K562 (cell line): ENCODE data around the gene ATG4D. TPM values are rescaled to one million over a fixed set of nuclear protein-coding genes. Genes with fewer than 3 reads are reported as not detected.

Source experiments
- ATAC-seq: fragments of 200-7000 bp; cut with Tn5 transposase; 3 replicates; pipeline ENCODE4 v1.9.1; 2020; ENCODE audit warnings: moderate library complexity
- BruUV-seq: library from RNA; stranded (reverse); fragments of 400-500 nt; replicated peaks from 2 replicates; lab custom pipeline; 2021; lab: Mats Ljungman, UMichigan
- CTCF ChIA-PET: fragments of 300-600 bp; formaldehyde crosslinking; extraction: SDS; loops from one replicate; lab custom pipeline; 2021; ENCODE audit warnings: low intra/inter-chr PET ratio; lab: Yijun Ruan, JAX
- POLR2A ChIA-PET: fragments of 300-600, 350-650 bp; sonication (Branson Sonifier 250); formaldehyde crosslinking; extraction: SDS; loops from one replicate; lab custom pipeline; 2021; ENCODE audit warnings: antibody characterized with exemption, inconsistent platforms; lab: Yijun Ruan, JAX
- DNase-seq, 4 experiments: peaks; one replicate each; pipeline versions ENCODE4 v3.0.0 to v3.0.0-alpha.2; 2011 to 2018; ENCODE audit warnings: low spot score in 3 of 4, mixed read lengths in 3 of 4; ENCODE audit errors: extremely low read depth in 1 of 4
- FAIRE-seq: peaks from 2 replicates; lab custom pipeline; 2011; peaks lifted over from hg19 to GRCh38; lab: Jason Lieb, UNC
- H2AFZ ChIP-seq: 2 replicates; pipeline ENCODE4 v1.6.0; 2011; ENCODE audit warnings: low read depth, low read length, control low read depth, inconsistent platforms
- H3K27ac ChIP-seq: fragments of 200-600 bp; 3 replicates; pipeline ENCODE4 v1.8.0; 2011; ENCODE audit warnings: low read depth, mild to moderate bottlenecking, control low read depth, inconsistent platforms, low read length, moderate library complexity, mixed read lengths; ENCODE audit errors: extremely low read depth
- H3K27me3 ChIP-seq, 2 experiments: fragments of 300-600 bp in 1 of 2; 2 replicates in 1 of 2; 3 replicates in 1 of 2; pipeline versions ENCODE4 v1.6.0 to v1.8.0; 2011; ENCODE audit warnings: inconsistent platforms in 2 of 2, low read length in 2 of 2, mild to moderate bottlenecking in 1 of 2, mixed read lengths in 1 of 2, moderate library complexity in 1 of 2; ENCODE audit not compliant: control insufficient read depth in 2 of 2, insufficient read depth in 2 of 2
- H3K36me3 ChIP-seq: fragments of 300-600 bp; 3 replicates; pipeline ENCODE4 v1.8.0; 2011; ENCODE audit warnings: mild to moderate bottlenecking, low read length, inconsistent platforms; ENCODE audit not compliant: control insufficient read depth, insufficient read depth
- H3K4me1 ChIP-seq, 2 experiments: fragments of 200-600 bp in 1 of 2; replicated peaks in 1 of 2; 2 replicates in 1 of 2; 3 replicates in 1 of 2; pipeline versions ENCODE4 v1.5.1 to v1.8.0; 2011; ENCODE audit warnings: inconsistent platforms in 2 of 2, low read length in 2 of 2, mild to moderate bottlenecking in 1 of 2, mixed read lengths in 1 of 2, moderate library complexity in 1 of 2; ENCODE audit not compliant: control insufficient read depth in 2 of 2, insufficient read depth in 2 of 2
- H3K4me2 ChIP-seq: 2 replicates; pipeline ENCODE4 v1.6.1; 2011; ENCODE audit warnings: low read length, control low read depth, inconsistent platforms, mixed read lengths; ENCODE audit not compliant: insufficient read depth
- H3K4me3 ChIP-seq: fragments of 200-600 bp; sonication (generic), shearing (Covaris generic); 2 replicates; pipeline ENCODE4 v1.5.1; 2016; ENCODE audit warnings: control low read depth, inconsistent platforms
- H3K79me2 ChIP-seq: fragments of 200-600 bp; 3 replicates; pipeline ENCODE4 v1.8.0; 2011; ENCODE audit warnings: low read length, inconsistent platforms; ENCODE audit not compliant: control insufficient read depth, insufficient read depth
- H3K9ac ChIP-seq, 2 experiments: 2 replicates each; pipeline versions ENCODE4 v1.6.0 to v1.6.1; 2011; ENCODE audit warnings: low read depth in 2 of 2, low read length in 2 of 2, control low read depth in 1 of 2, inconsistent platforms in 1 of 2, mild to moderate bottlenecking in 1 of 2, mixed read lengths in 1 of 2; ENCODE audit not compliant: insufficient read depth in 1 of 2
- H3K9me1 ChIP-seq: one replicate; pipeline ENCODE4 v1.6.0; 2011; ENCODE audit warnings: inconsistent platforms, mild to moderate bottlenecking, low read length, moderate library complexity; ENCODE audit not compliant: control insufficient read depth, insufficient read depth
- H3K9me3 ChIP-seq: replicated peaks from 2 replicates; pipeline ENCODE4 v1.5.1; 2011; ENCODE audit warnings: low read depth, low read length, inconsistent platforms; ENCODE audit not compliant: control insufficient read depth, insufficient read depth
- H4K20me1 ChIP-seq: replicated peaks from 2 replicates; pipeline ENCODE4 v1.6.1; 2011; ENCODE audit warnings: low read length, inconsistent platforms, mixed read lengths; ENCODE audit not compliant: control insufficient read depth, insufficient read depth
- KLF6 ChIP-seq: fragments of 250-450 bp; sonication (Bioruptor Pico); IDR thresholded peaks from 2 replicates; pipeline ENCODE4 v1.4.0; 2020; ENCODE audit warnings: mild to moderate bottlenecking, moderate library complexity, borderline replicate concordance
- SNIP1 ChIP-seq: fragments of 450-650 bp; IDR thresholded peaks from 2 replicates; pipeline ENCODE4 v1.7.1; 2017; ENCODE audit warnings: low read depth, mild to moderate bottlenecking
- SRSF7 ChIP-seq: fragments of 200-400 bp; formaldehyde crosslinking; optimal IDR thresholded peaks from 2 replicates; pipeline ENCODE3; 2017; ENCODE audit warnings: mild to moderate bottlenecking, low read depth, low read length
- ZFP36 ChIP-seq: fragments of 150-350 bp; IDR thresholded peaks from 2 replicates; pipeline ENCODE4 v1.6.1; 2018; ENCODE audit warnings: low read length, low read depth; ENCODE audit not compliant: partially characterized antibody
- ZKSCAN3 ChIP-seq: fragments of 250-450 bp; sonication (Bioruptor Pico); IDR thresholded peaks from 2 replicates; pipeline ENCODE4 v1.4.0; 2020
- WGBS: fragments of 100-300 bp; shearing (Covaris generic); methylation state at CpG from one replicate; pipeline ENCODE4 v1.1.6; 2016; ENCODE audit warnings: low coverage, mixed read lengths; ENCODE audit not compliant: insufficient coverage; ENCODE audit errors: missing lambda C conversion rate; 5-methylcytosine and 5-hydroxymethylcytosine counted together
- in situ Hi-C: fragments of 300-500 bp; cut with MboI; formaldehyde crosslinking; loops from 4 replicates; pipeline ENCODE4 v1.15.0; 2018; ENCODE audit warnings: inconsistent platforms, mixed read lengths
- intact Hi-C: fragments of 100-400 bp; cut with micrococcal nuclease; formaldehyde crosslinking; loops from 2 replicates; pipeline ENCODE4 v1.14.2; 2022
- polyA plus RNA-seq, 8 experiments: library from polyadenylated mRNA; depleted of rRNA in 4 of 8; stranded (reverse) in 5 of 8; unstranded in 3 of 8; fragments of >200 nt; fragmentation: Nextera tagmentation in 2 of 8; fragmentation: Illumina TruSeq in 1 of 8; extraction: Ambion mirVana in 2 of 8; extraction: Trizol in 1 of 8; gene quantifications; 2 replicates each; pipeline versions ENCODE4 v1.2.1 to v1.2.3, GENCODE V29; 2011 to 2014; ENCODE audit warnings: inconsistent platforms in 1 of 8, missing spikeins in 1 of 8
- total RNA-seq, 7 experiments: library from RNA; depleted of rRNA in 6 of 7; stranded (reverse); fragments of >200 nt in 6 of 7; fragmentation: Illumina TruSeq in 2 of 7; extraction: Trizol in 2 of 7; gene quantifications; 2 replicates each; pipeline versions ENCODE4 v1.2.1 to v1.2.3, GENCODE V29; 2011 to 2021; ENCODE audit warnings: low replicate concordance in 1 of 7
- TF ChIP-seq, protein P1 (sequence below), 2 experiments: fragments of 450-650 bp; IDR thresholded peaks; 2 replicates each; pipeline ENCODE4 v1.6.1; 2016; ENCODE audit warnings: mild to moderate bottlenecking in 2 of 2, borderline replicate concordance in 1 of 2, low read depth in 1 of 2, moderate library complexity in 1 of 2
- TF ChIP-seq, protein P2 (sequence below): fragments of 450-650 bp; formaldehyde crosslinking; IDR thresholded peaks from 2 replicates; pipeline ENCODE4 v1.4.0; 2020; ENCODE audit warnings: mild to moderate bottlenecking, mixed read lengths
- TF ChIP-seq, protein P3 (sequence below): fragments of 250-450 bp; sonication (Bioruptor Pico); IDR thresholded peaks from 2 replicates; pipeline ENCODE4 v1.4.0; 2020

The ATG4D gene
- total and polyA plus RNA-seq, 9 of the 15 experiments (the other 6 are each of a cell fraction or from before 2014, with no cell fraction given): 0.51 to 66.1 (median 22.9) TPM

- Histone ChIP-seq H3K4me2 (no peak overlapping the region), H3K4me1 (peaks cover 19 to 52% of the 10 kb centered on the region in 2 experiments; a peak in 4 of 5 replicates), H3K36me3 (no peaks in the 10 kb centered on the region), H3K9me3 (no peaks in the 10 kb centered on the region), H3K79me2 (no peaks in the 10 kb centered on the region), H2AFZ (no peak overlapping the region), H3K4me3 (no peak overlapping the region), H3K9ac (no peak overlapping the region), H3K27ac (no peak overlapping the region), H3K9me1 (no peaks in the 10 kb centered on the region), H3K27me3 (peaks cover 0 to 16% of the 10 kb centered on the region in 2 experiments; a peak in 4 of 5 replicates), H4K20me1 (no peaks in the 10 kb centered on the region)
- CTCF ChIA-PET: interaction anchor here (0.7 kb wide), 1 partner anchor 11 kb away, joined by 3 read pairs; no protein-coding TSS in a partner anchor
- POLR2A ChIA-PET: interaction anchor here (0.9 to 1.0 kb wide), 2 partner anchors 18 to 129 kb away, joined by 3 to 5 read pairs; no protein-coding TSS in a partner anchor
- in situ Hi-C loops: no loop called here
- intact Hi-C loops: no loop called here
- FAIRE-seq (no peak), ATAC-seq (no peak), DNase-seq (no peak)
- no TSS peak for BruUV-seq
- TF ChIP-seq, protein P1, sequence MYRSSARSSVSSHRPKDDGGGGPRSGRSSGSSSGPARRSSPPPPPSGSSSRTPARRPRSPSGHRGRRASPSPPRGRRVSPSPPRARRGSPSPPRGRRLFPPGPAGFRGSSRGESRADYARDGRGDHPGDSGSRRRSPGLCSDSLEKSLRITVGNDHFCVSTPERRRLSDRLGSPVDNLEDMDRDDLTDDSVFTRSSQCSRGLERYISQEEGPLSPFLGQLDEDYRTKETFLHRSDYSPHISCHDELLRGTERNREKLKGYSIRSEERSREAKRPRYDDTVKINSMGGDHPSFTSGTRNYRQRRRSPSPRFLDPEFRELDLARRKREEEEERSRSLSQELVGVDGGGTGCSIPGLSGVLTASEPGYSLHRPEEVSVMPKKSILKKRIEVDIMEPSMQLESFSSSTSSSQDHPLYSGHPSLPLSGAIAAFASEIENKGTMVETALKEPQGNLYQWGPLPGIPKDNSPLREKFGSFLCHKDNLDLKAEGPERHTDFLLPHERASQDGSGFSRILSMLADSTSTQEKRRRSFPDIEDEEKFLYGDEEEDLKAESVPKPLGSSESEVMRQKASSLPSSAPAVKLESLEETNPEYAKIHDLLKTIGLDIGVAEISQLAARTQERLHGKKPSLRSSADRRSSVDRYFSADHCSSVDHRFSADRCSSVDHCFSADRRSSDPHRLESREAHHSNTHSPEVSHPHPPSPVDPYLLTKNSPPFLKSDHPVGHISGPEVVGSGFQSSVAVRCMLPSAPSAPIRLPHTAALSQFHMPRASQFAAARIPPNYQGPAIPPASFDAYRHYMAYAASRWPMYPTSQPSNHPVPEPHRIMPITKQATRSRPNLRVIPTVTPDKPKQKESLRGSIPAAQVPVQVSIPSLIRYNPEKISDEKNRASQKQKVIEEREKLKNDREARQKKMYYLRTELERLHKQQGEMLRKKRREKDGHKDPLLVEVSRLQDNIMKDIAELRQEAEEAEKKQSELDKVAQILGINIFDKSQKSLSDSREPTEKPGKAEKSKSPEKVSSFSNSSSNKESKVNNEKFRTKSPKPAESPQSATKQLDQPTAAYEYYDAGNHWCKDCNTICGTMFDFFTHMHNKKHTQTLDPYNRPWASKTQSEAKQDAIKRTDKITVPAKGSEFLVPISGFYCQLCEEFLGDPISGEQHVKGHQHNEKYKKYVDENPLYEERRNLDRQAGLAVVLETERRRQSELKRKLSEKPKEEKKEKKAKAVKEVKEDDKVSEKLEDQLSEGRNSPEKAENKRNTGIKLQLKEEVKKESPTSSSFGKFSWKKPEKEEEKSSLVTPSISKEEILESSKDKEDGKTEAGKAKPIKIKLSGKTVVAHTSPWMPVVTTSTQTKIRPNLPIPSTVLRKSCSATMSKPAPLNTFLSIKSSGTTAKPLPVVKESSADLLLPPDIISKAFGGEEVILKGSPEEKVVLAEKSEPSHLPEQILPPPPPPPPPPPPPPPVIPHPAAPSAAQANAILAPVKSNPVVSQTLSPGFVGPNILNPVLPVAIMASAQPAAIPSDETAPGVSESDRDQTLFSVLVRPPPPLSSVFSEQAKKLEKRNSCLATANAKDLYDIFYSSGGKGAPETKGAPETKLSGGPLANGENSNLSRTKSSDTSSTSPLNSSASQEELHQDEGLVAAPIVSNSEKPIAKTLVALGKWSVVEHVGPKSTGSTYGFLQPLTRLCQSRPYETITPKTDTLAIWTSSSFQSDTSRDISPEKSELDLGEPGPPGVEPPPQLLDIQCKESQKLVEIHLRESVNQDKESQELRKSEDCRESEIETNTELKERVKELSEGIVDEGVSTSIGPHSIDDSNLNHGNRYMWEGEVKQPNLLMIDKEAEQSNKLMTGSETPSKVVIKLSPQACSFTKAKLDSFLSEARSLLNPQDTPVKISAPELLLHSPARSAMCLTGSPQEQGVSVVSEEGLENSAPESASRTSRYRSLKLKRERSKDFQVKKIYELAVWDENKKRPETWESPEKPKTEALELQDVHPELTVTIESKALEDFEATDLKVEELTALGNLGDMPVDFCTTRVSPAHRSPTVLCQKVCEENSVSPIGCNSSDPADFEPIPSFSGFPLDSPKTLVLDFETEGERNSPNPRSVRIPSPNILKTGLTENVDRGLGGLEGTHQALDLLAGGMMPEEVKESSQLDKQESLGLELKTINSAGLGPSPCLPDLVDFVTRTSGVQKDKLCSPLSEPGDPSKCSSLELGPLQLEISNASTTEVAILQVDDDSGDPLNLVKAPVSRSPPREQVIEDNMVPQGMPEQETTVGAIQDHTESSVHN (IDR thresholded peaks at IDR 0.05; ENCODE audit: borderline replicate concordance in 1 of 2, low read depth in 1 of 2): no peak
- TF ChIP-seq KLF6 (no peak), SNIP1 (no peak), ZKSCAN3 (CRISPR knock-in tag) (no peak), SRSF7 (no peak), ZFP36 (no peak)
- TF ChIP-seq, protein P2, sequence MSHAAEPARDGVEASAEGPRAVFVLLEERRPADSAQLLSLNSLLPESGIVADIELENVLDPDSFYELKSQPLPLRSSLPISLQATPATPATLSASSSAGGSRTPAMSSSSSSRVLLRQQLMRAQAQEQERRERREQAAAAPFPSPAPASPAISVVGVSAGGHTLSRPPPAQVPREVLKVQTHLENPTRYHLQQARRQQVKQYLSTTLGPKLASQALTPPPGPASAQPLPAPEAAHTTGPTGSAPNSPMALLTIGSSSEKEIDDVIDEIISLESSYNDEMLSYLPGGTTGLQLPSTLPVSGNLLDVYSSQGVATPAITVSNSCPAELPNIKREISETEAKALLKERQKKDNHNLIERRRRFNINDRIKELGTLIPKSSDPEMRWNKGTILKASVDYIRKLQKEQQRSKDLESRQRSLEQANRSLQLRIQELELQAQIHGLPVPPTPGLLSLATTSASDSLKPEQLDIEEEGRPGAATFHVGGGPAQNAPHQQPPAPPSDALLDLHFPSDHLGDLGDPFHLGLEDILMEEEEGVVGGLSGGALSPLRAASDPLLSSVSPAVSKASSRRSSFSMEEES (CRISPR knock-in tag): no peak
- TF ChIP-seq, protein P3, sequence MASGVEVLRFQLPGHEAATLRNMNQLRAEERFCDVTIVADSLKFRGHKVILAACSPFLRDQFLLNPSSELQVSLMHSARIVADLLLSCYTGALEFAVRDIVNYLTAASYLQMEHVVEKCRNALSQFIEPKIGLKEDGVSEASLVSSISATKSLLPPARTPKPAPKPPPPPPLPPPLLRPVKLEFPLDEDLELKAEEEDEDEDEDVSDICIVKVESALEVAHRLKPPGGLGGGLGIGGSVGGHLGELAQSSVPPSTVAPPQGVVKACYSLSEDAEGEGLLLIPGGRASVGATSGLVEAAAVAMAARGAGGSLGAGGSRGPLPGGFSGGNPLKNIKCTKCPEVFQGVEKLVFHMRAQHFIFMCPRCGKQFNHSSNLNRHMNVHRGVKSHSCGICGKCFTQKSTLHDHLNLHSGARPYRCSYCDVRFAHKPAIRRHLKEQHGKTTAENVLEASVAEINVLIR: no peak
- WGBS: 56% methylated on average over 5 of the region's 5 CpGs
These were observed 27.7 kb upstream of the ATG4D start for GRCh38 chr19:10516064-10516385.
